H9 (cell line): ENCODE results near the gene CDK5R1. TPM values are rescaled to one million over a fixed set of nuclear protein-coding genes. Genes with fewer than 3 reads are reported as not detected.

Experiments used
- DNase-seq: peaks from one replicate; pipeline ENCODE4 v3.0.0-alpha.2; 2017
- H2AFZ ChIP-seq: one replicate; pipeline ENCODE4 v1.6.1; 2013; ENCODE audit warnings: mild to moderate bottlenecking, low read length, control low read depth, moderate library complexity
- H2AK5ac ChIP-seq: 2 replicates; pipeline ENCODE4 v1.6.1; 2013; ENCODE audit warnings: low read length, control low read depth, mixed read lengths; ENCODE audit not compliant: insufficient read length
- H2BK120ac ChIP-seq: one replicate; pipeline ENCODE4 v1.6.1; 2013; ENCODE audit warnings: low read depth, mild to moderate bottlenecking, low read length, control low read depth, inconsistent platforms; ENCODE audit not compliant: poor library complexity, severe bottlenecking
- H2BK12ac ChIP-seq: 2 replicates; pipeline ENCODE4 v1.6.1; 2013; ENCODE audit warnings: low read length, control low read depth, mixed read lengths, low read depth; ENCODE audit not compliant: insufficient read length
- H2BK15ac ChIP-seq: 2 replicates; pipeline ENCODE4 v1.6.1; 2013; ENCODE audit warnings: low read depth, low read length, control low read depth
- H2BK20ac ChIP-seq: one replicate; pipeline ENCODE4 v1.6.1; 2013; ENCODE audit warnings: low read depth, mild to moderate bottlenecking, low read length, control low read depth, inconsistent platforms; ENCODE audit not compliant: poor library complexity, severe bottlenecking
- H2BK5ac ChIP-seq: 2 replicates; pipeline ENCODE4 v1.6.1; 2013; ENCODE audit warnings: low read length, control low read depth, mixed read lengths; ENCODE audit not compliant: insufficient read length
- H3K14ac ChIP-seq: 2 replicates; pipeline ENCODE4 v1.6.1; 2013; ENCODE audit warnings: low read length, control low read depth; ENCODE audit not compliant: insufficient read depth
- H3K18ac ChIP-seq: 2 replicates; pipeline ENCODE4 v1.6.1; 2013; ENCODE audit warnings: low read depth, mild to moderate bottlenecking, mixed read lengths, low read length, control low read depth; ENCODE audit not compliant: insufficient read length
- H3K23ac ChIP-seq: 2 replicates; pipeline ENCODE4 v1.6.1; 2013; ENCODE audit warnings: low read length, control low read depth, mixed read lengths, low read depth; ENCODE audit not compliant: insufficient read length
- H3K23me2 ChIP-seq: 2 replicates; pipeline ENCODE4 v1.6.1; 2013; ENCODE audit warnings: low read depth, mild to moderate bottlenecking, mixed read lengths, low read length, control low read depth; ENCODE audit not compliant: insufficient read length, poor library complexity, severe bottlenecking
- H3K27ac ChIP-seq: 2 replicates; pipeline ENCODE4 v1.5.1; 2013; ENCODE audit warnings: low read length, control low read depth, mixed read lengths, low read depth; ENCODE audit not compliant: insufficient read length
- H3K27me3 ChIP-seq: 2 replicates; pipeline ENCODE4 v1.6.1; 2013; ENCODE audit warnings: low read length, control low read depth, inconsistent platforms; ENCODE audit not compliant: insufficient read depth
- H3K4ac ChIP-seq: 2 replicates; pipeline ENCODE4 v1.6.1; 2013; ENCODE audit warnings: low read depth, mild to moderate bottlenecking, control low read depth, inconsistent platforms, low read length, moderate library complexity
- H3K4me1 ChIP-seq: 2 replicates; pipeline ENCODE4 v1.6.1; 2013; ENCODE audit warnings: low read length, control low read depth, inconsistent platforms; ENCODE audit not compliant: insufficient read depth
- H3K4me2 ChIP-seq: 2 replicates; pipeline ENCODE4 v1.6.1; 2013; ENCODE audit warnings: low read length, control low read depth, mixed read lengths; ENCODE audit not compliant: insufficient read length, insufficient read depth
- H3K56ac ChIP-seq: 2 replicates; pipeline ENCODE4 v1.6.1; 2013; ENCODE audit warnings: low read depth, mild to moderate bottlenecking, mixed read lengths, low read length, control low read depth; ENCODE audit not compliant: insufficient read length
- H3K79me1 ChIP-seq: 2 replicates; pipeline ENCODE4 v1.6.1; 2013; ENCODE audit warnings: low read depth, mild to moderate bottlenecking, moderate library complexity, low read length, control low read depth, inconsistent platforms; ENCODE audit not compliant: insufficient read depth, poor library complexity, severe bottlenecking
- H3K79me2 ChIP-seq: 2 replicates; pipeline ENCODE4 v1.6.1; 2013; ENCODE audit warnings: low read length, control low read depth, inconsistent platforms; ENCODE audit not compliant: insufficient read depth
- H3K9ac ChIP-seq: 2 replicates; pipeline ENCODE4 v1.6.1; 2013; ENCODE audit warnings: low read length, control low read depth, mixed read lengths; ENCODE audit not compliant: insufficient read length; ENCODE audit errors: extremely low read depth
- H3K9me3 ChIP-seq: one replicate; pipeline ENCODE4 v1.6.1; 2013; ENCODE audit warnings: low read depth, low read length, inconsistent platforms; ENCODE audit not compliant: control insufficient read depth
- H3T11ph ChIP-seq: one replicate; pipeline ENCODE4 v1.6.1; 2013; ENCODE audit warnings: mild to moderate bottlenecking, low read length, control low read depth, inconsistent platforms
- H4K20me1 ChIP-seq: one replicate; pipeline ENCODE4 v1.6.1; 2013; ENCODE audit not compliant: control insufficient read depth, insufficient read length, insufficient read depth
- H4K5ac ChIP-seq: 2 replicates; pipeline ENCODE4 v1.6.1; 2013; ENCODE audit warnings: low read depth, mild to moderate bottlenecking, mixed read lengths, low read length, control low read depth; ENCODE audit not compliant: insufficient read length
- H4K8ac ChIP-seq: replicated peaks from 2 replicates; pipeline ENCODE4 v1.6.1; 2013; ENCODE audit warnings: low read length, control low read depth, mixed read lengths, low read depth; ENCODE audit not compliant: insufficient read length
- H4K91ac ChIP-seq: 2 replicates; pipeline ENCODE4 v1.6.1; 2013; ENCODE audit warnings: low read depth, mild to moderate bottlenecking, moderate library complexity, mixed read lengths, low read length, control low read depth; ENCODE audit not compliant: insufficient read length
- H3K27ac Mint-ChIP-seq, 3 experiments: 2 replicates in 2 of 3; 3 replicates in 1 of 3; pipeline ENCODE4 v1.8.0; 2020 to 2021; ENCODE audit warnings: mixed read lengths in 3 of 3, mild to moderate bottlenecking in 1 of 3, moderate library complexity in 1 of 3
- H3K27me3 Mint-ChIP-seq: 2 replicates; pipeline ENCODE4 v1.8.0; 2021; ENCODE audit warnings: low read depth, mild to moderate bottlenecking, moderate library complexity, mixed read lengths
- H3K36me3 Mint-ChIP-seq, 3 experiments: 2 replicates in 2 of 3; 3 replicates in 1 of 3; pipeline ENCODE4 v1.8.0; 2020 to 2021; ENCODE audit warnings: low read depth in 3 of 3, mixed read lengths in 3 of 3; ENCODE audit not compliant: insufficient read depth in 1 of 3
- H3K4me1 Mint-ChIP-seq, 2 experiments: 2 replicates each; pipeline ENCODE4 v1.8.0; 2020; ENCODE audit warnings: mixed read lengths in 2 of 2
- H3K4me3 Mint-ChIP-seq, 2 experiments: 2 replicates in 1 of 2; 3 replicates in 1 of 2; pipeline ENCODE4 v1.8.0; 2020 to 2021; ENCODE audit warnings: mild to moderate bottlenecking in 2 of 2, mixed read lengths in 2 of 2, moderate library complexity in 1 of 2
- H3K9me3 Mint-ChIP-seq, 2 experiments: 2 replicates in 1 of 2; 3 replicates in 1 of 2; pipeline ENCODE4 v1.8.0; 2020; ENCODE audit warnings: mild to moderate bottlenecking in 2 of 2, mixed read lengths in 2 of 2, moderate library complexity in 1 of 2
- WGBS: extraction: QIAGEN DNeasy Blood & Tissue Kit; methylation state at CpG from one replicate; pipeline ENCODE4 v1.1.7; 2013; ENCODE audit warnings: missing lambda C conversion rate, low lambda C conversion rate, mixed read lengths; ENCODE audit not compliant: insufficient read length; ENCODE audit errors: extremely low coverage; 5-methylcytosine and 5-hydroxymethylcytosine counted together
- total RNA-seq: library from RNA; stranded (reverse); gene quantifications from 2 replicates; pipeline ENCODE4 v1.2.1, GENCODE V29; 2021
- TF ChIP-seq, protein P1 (sequence below): fragments of 200-600 bp; sonication (generic); conservative IDR thresholded peaks from 3 replicates; pipeline ENCODE4 v1.8.0; 2021; ENCODE audit warnings: antibody characterized with exemption, mild to moderate bottlenecking

CDK5R1 gene
- total RNA-seq, 1 experiment from 2014 or later = 11.4 TPM

DNA sequence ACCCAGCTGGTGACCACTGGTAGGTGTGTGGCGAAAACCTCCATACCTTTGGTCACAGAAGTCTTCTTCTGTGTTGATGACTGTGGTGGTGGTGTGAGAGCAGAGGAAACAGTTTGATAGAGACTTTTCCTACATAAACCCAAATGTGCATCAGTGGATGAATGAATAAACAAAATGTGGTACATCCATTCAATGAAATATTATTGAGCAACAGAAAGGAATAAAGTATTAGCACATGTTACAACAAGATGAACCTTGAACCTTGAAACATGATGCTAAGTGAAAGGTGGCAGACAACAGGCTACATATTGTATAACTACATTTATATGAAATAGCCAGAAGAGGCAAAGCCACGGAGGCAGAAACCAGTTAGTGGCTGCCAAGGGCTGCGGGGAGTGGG is 15.2 kb downstream of the CDK5R1 start:
- no CpG with 5 or more reads among the region's 3 CpGs for WGBS
- H3K4ac ChIP-seq = no peak overlapping the region
- no peak overlapping the region for H3K9ac ChIP-seq
- TF ChIP-seq, protein P1, sequence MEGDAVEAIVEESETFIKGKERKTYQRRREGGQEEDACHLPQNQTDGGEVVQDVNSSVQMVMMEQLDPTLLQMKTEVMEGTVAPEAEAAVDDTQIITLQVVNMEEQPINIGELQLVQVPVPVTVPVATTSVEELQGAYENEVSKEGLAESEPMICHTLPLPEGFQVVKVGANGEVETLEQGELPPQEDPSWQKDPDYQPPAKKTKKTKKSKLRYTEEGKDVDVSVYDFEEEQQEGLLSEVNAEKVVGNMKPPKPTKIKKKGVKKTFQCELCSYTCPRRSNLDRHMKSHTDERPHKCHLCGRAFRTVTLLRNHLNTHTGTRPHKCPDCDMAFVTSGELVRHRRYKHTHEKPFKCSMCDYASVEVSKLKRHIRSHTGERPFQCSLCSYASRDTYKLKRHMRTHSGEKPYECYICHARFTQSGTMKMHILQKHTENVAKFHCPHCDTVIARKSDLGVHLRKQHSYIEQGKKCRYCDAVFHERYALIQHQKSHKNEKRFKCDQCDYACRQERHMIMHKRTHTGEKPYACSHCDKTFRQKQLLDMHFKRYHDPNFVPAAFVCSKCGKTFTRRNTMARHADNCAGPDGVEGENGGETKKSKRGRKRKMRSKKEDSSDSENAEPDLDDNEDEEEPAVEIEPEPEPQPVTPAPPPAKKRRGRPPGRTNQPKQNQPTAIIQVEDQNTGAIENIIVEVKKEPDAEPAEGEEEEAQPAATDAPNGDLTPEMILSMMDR = no peak
- no peak overlapping the region for H4K8ac ChIP-seq
- no peak overlapping the region for H2AK5ac ChIP-seq
- no peak overlapping the region for H3K18ac ChIP-seq
- H2BK12ac ChIP-seq = no peak overlapping the region
- H4K5ac ChIP-seq = no peak overlapping the region
- Mint-ChIP-seq H3K27me3 (no peaks in the 10 kb centered on the region; the same call in 1 of the 2 replicates), H3K4me1 (peaks cover 22 to 24% of the 10 kb centered on the region in 2 experiments), H3K9me3 (no peaks in the 10 kb centered on the region), H3K4me3 (no peak overlapping the region), H3K27ac (no peak overlapping the region), H3K36me3 (peaks cover 0 to 5% (median 3%) of the 10 kb centered on the region in 3 experiments; a peak in 4 of 7 replicates)
- H2BK15ac ChIP-seq = no peak overlapping the region
- H2BK120ac ChIP-seq = no peak overlapping the region
- no peaks in the 10 kb centered on the region for H3K79me2 ChIP-seq
- no peak overlapping the region for H2BK5ac ChIP-seq
- no peak overlapping the region for H3K4me2 ChIP-seq
- no peaks in the 10 kb centered on the region for H4K20me1 ChIP-seq
- H3K14ac ChIP-seq = no peak overlapping the region
- H3K27ac ChIP-seq = no peak overlapping the region
- no peak overlapping the region for H3T11ph ChIP-seq
- no peak overlapping the region for H4K91ac ChIP-seq
- H3K4me1 ChIP-seq = no peaks in the 10 kb centered on the region
- no peaks in the 10 kb centered on the region for H3K9me3 ChIP-seq
- H3K27me3 ChIP-seq = no peaks in the 10 kb centered on the region
- H3K23ac ChIP-seq = no peak overlapping the region
- no peaks in the 10 kb centered on the region for H3K23me2 ChIP-seq
- H2AFZ ChIP-seq = no peak overlapping the region
- no peak overlapping the region for H3K56ac ChIP-seq
- no peak for DNase-seq
- no peak overlapping the region for H2BK20ac ChIP-seq
- no peaks in the 10 kb centered on the region for H3K79me1 ChIP-seq
